Retinal pigment epithelial cell (primary cell): Measurements from ENCODE around the gene CNTLN.

ENCODE experiments used
- DNase-seq: peaks from one replicate; pipeline ENCODE4 v3.0.0-alpha.2; 2010; ENCODE audit warnings: low read depth
- H3K4me3 ChIP-seq: 2 replicates; pipeline ENCODE4 v1.5.1; 2011; ENCODE audit warnings: mild to moderate bottlenecking, low read length, control low read depth, moderate library complexity
- TF ChIP-seq, protein P1 (sequence below): conservative IDR thresholded peaks from 2 replicates; pipeline ENCODE4 v1.5.1; 2011; ENCODE audit warnings: low read depth, low read length, control low read depth, inconsistent platforms

The CNTLN gene

DNA sequence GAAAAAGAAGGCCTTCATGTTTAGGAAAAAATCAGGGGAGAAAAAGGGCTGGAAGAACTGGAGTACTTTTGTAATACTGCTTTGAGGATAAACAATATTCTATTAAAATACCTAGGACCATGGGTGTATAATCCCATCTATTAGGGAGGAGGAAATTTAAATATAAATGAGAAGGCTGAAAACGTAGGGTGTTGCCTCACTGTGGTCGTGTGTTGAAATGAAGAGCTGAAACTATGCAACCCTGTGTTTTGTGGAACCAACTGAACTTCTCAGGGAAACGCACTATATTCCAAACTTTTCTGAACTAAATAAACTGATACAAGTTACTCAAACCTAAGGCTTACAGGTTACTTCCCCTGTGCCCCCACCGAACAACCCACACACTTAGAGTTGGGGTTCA, 4.5 kb upstream of the CNTLN start:
- DNase-seq = no peak
- TF ChIP-seq, protein P1, sequence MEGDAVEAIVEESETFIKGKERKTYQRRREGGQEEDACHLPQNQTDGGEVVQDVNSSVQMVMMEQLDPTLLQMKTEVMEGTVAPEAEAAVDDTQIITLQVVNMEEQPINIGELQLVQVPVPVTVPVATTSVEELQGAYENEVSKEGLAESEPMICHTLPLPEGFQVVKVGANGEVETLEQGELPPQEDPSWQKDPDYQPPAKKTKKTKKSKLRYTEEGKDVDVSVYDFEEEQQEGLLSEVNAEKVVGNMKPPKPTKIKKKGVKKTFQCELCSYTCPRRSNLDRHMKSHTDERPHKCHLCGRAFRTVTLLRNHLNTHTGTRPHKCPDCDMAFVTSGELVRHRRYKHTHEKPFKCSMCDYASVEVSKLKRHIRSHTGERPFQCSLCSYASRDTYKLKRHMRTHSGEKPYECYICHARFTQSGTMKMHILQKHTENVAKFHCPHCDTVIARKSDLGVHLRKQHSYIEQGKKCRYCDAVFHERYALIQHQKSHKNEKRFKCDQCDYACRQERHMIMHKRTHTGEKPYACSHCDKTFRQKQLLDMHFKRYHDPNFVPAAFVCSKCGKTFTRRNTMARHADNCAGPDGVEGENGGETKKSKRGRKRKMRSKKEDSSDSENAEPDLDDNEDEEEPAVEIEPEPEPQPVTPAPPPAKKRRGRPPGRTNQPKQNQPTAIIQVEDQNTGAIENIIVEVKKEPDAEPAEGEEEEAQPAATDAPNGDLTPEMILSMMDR = no peak
- no peak overlapping the region for H3K4me3 ChIP-seq

DNA sequence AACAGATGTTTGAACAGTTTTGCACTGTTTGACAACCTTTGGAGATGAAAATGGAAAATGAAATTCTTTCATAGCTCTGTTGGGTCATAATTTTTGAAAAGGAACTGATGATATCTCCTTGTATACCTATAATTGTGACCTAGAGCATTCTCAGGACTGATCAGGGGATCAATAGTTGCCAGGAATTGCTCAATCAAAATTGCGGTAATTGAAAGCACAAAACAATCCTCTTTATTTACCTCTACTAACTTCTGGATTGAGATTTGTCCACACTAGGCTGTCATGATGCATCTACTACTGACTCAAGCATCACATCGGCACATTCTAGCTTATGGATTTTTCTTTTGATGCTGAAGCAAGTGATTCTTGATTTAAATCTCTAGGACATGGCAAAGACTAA, 4.1 kb upstream of the CNTLN start:
- no peak overlapping the region for H3K4me3 ChIP-seq
- no peak for DNase-seq
- TF ChIP-seq, protein P1 = no peak

DNA sequence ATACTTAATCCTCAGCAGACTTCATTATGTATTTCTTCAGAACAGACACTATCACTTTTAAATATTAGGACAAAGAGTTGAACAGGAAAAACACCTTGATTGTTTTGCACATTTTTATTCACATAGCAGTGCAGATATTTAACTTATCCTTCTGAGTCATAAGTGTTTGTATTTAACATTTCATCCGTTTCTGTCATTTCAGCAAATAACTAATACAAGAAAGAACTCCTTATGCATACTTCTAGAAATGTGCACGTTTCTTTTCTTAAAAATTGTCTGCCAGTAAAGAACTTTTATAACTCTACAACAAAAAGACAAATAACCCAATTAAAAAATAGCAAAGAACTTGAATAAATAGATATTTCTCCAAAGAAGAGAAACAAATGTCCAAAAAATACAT, 3.3 kb upstream of the CNTLN start:
- TF ChIP-seq, protein P1 = no peak
- no peak overlapping the region for H3K4me3 ChIP-seq
- no peak for DNase-seq

DNA sequence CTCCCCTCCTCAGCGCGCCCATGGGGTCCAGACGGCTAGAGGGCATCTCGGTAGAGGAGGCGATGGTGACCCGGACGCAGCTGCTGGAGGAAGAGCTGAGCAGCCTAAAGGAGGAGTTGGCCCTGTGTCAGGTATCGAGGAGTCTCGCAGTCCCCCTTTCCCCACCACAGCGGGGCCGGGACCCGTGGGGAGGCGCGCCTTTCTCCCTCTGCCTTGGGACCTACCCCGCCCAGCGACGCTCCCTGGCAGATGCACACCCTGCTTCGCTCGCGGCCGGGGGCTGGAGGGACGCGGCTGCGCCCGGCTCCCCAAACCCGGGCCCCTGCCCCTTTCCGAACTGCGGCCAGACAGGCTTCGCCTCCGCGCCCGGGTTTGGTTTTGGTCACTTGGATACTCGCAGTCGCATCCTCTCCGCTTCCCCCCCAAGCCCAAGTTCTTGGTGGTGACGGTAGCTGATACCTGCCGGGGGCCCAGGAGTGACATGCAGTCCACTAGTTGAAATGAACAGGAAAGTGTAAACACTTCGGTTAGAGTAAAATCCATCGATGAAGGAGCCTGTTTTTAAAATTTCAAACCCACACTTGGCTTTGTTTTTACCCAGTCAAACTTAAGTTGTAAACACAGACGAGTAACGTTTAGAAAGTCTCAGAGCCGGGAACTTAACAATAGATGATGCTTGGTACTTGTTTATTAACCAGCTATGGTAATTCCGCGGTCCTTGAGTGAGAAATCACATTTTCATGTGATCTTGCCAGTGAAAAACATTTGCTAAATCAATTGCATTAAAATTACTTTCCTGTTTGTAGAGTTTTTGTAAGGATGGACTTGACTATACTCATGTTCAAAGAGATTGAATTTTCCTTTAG, 688 bp downstream of the CNTLN start:
- TF ChIP-seq, protein P1 = no peak

DNA sequence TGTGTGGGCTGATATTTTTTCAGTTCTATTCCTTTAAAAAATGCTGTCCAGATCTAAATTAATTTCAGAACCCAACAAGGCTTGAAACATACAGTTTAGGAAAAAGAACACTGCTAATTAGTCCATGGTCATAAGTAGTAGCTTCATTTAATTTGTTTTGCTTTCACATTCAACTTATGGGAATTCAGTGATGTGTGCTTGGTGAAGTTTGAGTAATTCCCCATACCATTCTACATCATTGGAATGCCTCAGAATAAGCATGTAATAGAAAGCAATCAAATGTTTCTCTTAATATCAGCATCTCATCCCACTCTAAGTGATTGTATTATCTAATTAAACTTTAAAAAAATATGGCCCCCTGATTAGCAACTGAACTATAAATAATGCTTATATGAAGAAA, 2.7 kb downstream of the CNTLN start:
- TF ChIP-seq, protein P1 = no peak
- H3K4me3 ChIP-seq = no peak overlapping the region
- DNase-seq = no peak

More for the DNA sequence above, 688 bp downstream of the CNTLN start:
- DNase-seq = peak; percentile 2
- H3K4me3 ChIP-seq = peak overlapping the region; percentile 88

DNA sequence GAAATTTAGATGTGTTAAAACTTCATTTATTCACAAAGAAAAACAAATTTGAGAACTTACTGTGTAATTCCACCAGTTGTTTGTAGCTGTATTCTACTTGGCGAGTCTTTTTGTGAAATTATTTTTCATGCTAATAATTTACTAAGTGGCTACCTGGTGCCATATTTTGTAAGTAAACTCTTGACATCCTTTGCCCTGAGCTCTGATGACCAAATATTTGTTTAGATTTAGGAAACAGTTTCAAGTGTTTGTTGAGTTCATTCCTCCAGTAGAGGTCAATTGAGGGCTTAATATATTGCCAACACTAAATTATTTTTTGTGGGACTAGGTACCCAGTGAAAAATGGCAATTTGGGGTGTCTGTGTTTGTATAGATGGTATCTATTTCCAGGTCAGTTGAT, 3.7 kb downstream of the CNTLN start:
- no peak overlapping the region for H3K4me3 ChIP-seq
- TF ChIP-seq, protein P1 = no peak
- no peak for DNase-seq

DNA sequence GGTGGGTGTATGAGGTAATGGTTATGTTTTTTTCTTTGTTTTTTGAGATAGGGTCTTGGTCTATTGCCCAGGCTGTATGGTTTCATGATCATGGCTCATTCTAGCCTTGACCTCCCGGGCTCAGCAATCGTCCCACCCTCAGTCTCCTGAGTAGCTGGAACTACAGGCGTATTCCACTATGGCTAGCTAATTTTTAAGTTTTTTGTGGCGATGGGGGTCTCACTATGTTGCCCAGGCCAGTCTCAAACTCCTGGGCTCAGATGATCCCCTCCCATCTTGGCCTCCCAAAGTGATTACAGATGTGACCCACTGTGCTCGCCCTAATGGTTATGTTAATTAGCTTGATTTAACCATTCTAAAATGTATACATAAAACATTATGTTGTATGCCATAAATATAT, 5.6 kb downstream of the CNTLN start:
- no peak overlapping the region for H3K4me3 ChIP-seq
- no peak for DNase-seq
- TF ChIP-seq, protein P1 = no peak
